ENCODE data around the gene HAO2.

Gene HAO2

DNA sequence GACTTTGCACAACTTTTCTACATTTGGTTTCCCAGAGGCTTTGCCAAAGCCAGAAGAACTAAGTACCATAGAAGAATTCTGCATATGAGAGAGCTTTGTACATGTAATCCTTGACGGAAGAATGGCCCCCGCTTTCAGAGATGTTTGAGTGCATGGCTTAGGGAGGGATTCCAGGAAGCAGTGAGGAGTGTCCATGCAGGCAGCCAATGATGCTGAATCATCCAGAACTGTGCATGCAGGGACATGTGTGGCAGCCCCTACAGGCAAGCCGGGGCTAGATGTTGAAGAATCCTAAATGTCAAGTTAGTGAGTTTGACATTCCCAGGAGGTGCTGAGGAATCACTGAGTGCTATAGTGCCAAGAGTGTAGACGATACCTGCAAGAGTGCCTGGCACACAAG, 9.9 kb upstream of the HAO2 start:
- peak; percentile 97 for DNase-seq (ENCODE audit: low read depth)
- TF ChIP-seq, protein P1, sequence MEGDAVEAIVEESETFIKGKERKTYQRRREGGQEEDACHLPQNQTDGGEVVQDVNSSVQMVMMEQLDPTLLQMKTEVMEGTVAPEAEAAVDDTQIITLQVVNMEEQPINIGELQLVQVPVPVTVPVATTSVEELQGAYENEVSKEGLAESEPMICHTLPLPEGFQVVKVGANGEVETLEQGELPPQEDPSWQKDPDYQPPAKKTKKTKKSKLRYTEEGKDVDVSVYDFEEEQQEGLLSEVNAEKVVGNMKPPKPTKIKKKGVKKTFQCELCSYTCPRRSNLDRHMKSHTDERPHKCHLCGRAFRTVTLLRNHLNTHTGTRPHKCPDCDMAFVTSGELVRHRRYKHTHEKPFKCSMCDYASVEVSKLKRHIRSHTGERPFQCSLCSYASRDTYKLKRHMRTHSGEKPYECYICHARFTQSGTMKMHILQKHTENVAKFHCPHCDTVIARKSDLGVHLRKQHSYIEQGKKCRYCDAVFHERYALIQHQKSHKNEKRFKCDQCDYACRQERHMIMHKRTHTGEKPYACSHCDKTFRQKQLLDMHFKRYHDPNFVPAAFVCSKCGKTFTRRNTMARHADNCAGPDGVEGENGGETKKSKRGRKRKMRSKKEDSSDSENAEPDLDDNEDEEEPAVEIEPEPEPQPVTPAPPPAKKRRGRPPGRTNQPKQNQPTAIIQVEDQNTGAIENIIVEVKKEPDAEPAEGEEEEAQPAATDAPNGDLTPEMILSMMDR (IDR thresholded peaks at IDR 0.05; ENCODE audit: insufficient read depth, low read depth, low read length, missing control alignments) = peak; percentile 9
- no peak overlapping the region for H3K4me3 ChIP-seq (ENCODE audit: low read length)

DNA sequence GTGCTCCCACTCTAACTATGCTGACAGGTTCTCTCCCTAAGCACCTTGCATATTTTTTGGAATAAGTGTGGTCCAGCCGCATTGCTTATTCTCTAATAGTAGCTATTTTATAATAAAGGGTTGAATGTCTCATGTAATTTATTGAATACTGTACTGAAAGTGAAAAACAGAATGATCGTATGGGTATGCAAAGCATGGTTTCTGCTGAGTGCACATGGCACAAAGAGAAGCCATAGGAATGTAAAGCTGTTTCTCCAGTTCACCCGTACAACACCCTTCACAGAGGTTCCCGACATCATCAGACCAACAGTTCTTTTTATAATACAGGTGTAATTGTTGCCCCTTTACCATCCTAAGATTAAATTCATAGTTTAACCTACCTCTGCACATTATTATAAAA, 8.9 kb upstream of the HAO2 start:
- DNase-seq (ENCODE audit: low read depth) = no peak
- TF ChIP-seq, protein P1 (IDR thresholded peaks at IDR 0.05; ENCODE audit: insufficient read depth, low read depth, low read length, missing control alignments) = no peak
- no peak overlapping the region for H3K4me3 ChIP-seq (ENCODE audit: low read length)

DNA sequence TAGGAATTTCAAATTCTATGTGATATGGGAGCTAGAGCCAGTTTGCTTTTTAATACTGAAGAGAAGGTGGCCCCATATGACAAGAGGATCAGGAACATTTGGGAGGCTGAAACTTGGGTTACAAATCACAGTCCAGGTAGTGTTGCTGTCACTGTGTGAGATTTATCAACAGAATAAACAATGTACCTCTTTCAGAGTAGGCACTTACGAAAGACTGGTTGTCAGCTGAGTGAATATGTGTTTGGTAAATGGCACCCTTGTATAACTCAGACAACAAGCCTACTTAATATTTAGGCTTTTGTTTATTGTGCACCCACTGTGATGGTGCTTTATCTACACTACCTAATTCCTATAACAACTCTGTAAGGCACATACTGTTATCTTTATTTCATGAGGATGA, 7.4 kb upstream of the HAO2 start:
- H3K4me3 ChIP-seq (ENCODE audit: low read length) = no peak overlapping the region
- TF ChIP-seq, protein P1 (IDR thresholded peaks at IDR 0.05; ENCODE audit: insufficient read depth, low read depth, low read length, missing control alignments) = no peak
- no peak for DNase-seq (ENCODE audit: low read depth)

DNA sequence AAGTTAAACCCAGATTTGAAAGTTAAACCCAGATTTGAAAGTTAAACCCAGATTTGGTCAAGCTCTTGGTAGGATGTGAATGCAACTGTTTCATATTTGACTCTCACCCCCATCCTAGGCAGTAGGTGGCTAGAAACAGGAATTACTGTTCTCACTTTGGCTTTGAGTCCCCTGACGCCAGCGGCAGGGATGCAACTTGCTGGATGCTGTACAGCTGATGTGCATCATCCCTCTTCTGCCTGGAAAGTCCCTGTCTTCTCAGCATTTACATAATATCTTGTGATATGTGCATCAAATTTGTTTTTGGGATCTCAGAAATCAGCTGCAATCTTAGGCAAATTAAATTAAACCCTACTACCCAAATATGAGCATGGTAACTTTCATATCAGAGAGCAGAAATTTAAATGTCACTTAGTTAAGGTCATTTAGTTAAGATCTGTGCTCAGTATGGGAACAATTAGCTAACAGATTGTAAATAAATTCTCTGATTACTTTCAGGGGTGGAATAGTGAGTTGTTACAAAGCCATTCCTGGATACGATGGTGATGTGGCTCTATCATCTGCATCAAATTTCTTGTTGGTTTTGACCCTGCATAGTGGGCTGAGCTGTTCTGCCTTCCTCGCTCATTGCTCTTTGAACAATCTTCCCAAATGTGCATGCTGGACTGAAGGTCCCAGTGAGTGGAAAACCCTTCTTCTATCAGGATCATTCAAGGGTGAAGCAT, 6.8 kb upstream of the HAO2 start:
- no peak for DNase-seq (ENCODE audit: low read depth)
- no peak overlapping the region for H3K4me3 ChIP-seq (ENCODE audit: low read length)
- TF ChIP-seq, protein P1 (IDR thresholded peaks at IDR 0.05; ENCODE audit: insufficient read depth, low read depth, low read length, missing control alignments) = no peak

DNA sequence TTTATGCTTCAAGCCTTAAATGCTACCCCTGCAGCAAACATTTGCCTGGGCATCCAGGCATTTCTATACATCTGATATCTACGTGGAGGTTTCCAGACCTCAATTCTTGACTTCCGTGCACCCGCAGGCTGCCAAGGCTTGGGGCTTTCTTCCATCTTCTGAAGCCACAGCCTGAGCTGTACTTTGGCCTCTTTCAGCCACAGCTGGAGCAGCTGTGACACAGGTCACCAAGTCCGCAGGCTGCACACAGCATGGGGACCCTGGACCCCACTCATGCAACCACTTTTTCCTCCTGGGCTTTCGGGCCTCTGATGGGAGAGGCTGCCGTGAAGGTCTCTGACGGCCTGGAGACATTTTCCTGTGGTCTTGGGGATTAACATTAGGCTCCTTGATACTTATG, 5.4 kb upstream of the HAO2 start:
- DNase-seq (ENCODE audit: low read depth) = no peak
- no peak overlapping the region for H3K4me3 ChIP-seq (ENCODE audit: low read length)
- TF ChIP-seq, protein P1 (IDR thresholded peaks at IDR 0.05; ENCODE audit: insufficient read depth, low read depth, low read length, missing control alignments) = no peak

DNA sequence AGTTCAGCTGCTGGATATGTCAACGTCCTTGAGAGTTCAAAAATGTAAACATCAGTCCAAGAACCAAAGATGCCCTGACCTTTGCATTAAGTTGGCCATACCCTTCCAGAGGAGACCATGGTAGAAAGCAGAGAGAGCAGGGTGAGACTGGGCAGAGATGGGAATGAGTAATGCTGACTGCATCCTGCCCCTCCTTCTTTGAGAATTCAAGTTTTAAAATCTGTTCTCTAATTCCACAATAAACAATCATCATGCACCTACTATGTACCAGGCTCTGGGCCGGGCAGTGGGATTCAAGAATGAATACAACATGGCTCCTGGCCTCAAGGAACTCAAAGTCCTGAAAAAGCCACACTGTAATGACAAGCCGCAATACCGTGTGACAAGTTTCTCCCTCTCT, 3.9 kb upstream of the HAO2 start:
- TF ChIP-seq, protein P1 (IDR thresholded peaks at IDR 0.05; ENCODE audit: insufficient read depth, low read depth, low read length, missing control alignments) = no peak
- no peak overlapping the region for H3K4me3 ChIP-seq (ENCODE audit: low read length)
- DNase-seq (ENCODE audit: low read depth) = peak; percentile 79

DNA sequence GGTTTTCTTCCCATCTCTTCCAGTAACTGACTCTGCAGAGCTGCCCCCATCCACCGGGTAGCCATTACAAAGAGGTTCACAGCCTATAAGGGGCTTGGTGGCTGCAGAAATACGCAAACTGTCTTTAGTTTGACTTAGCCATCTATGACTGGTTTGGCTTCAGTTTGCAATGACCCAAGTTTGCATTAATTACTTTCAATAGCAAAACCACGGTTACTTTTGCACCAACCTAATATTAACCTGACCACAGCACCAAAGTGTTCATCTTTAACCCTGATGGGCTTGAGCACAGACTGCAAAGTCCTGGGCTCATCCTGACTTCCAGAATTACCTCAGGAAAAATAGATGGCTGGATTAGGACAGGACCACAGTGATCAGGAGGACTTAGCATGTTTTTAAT, 2.2 kb upstream of the HAO2 start:
- TF ChIP-seq, protein P1 (IDR thresholded peaks at IDR 0.05; ENCODE audit: insufficient read depth, low read depth, low read length, missing control alignments) = no peak
- no peak overlapping the region for H3K4me3 ChIP-seq (ENCODE audit: low read length)
- no peak for DNase-seq (ENCODE audit: low read depth)

Data from epithelial cell of esophagus (primary cell).